Mesendoderm (in vitro differentiated cells): ENCODE results near the gene KRTAP12-1.

Experiments
- DNase-seq: peaks from one replicate; pipeline ENCODE4 v3.0.0; 2013
- H2AK5ac ChIP-seq: 2 replicates; pipeline ENCODE4 v1.6.1; 2013; ENCODE audit warnings: low read length, inconsistent platforms
- H2BK120ac ChIP-seq: 2 replicates; pipeline ENCODE4 v1.6.1; 2013; ENCODE audit warnings: low read depth, mild to moderate bottlenecking, low read length, moderate library complexity, mixed read lengths
- H2BK15ac ChIP-seq: replicated peaks from 2 replicates; pipeline ENCODE4 v1.6.1; 2013; ENCODE audit warnings: low read depth, mild to moderate bottlenecking, moderate library complexity
- H2BK5ac ChIP-seq: 2 replicates; pipeline ENCODE4 v1.6.1; 2013; ENCODE audit warnings: low read length, inconsistent platforms
- H3K18ac ChIP-seq: 2 replicates; pipeline ENCODE4 v1.6.1; 2013; ENCODE audit warnings: mild to moderate bottlenecking, low read length, mixed read lengths
- H3K23ac ChIP-seq: one replicate; pipeline ENCODE4 v1.6.1; 2013; ENCODE audit warnings: low read length
- H3K27ac ChIP-seq: 2 replicates; pipeline ENCODE4 v1.5.1; 2013; ENCODE audit warnings: low read depth, mild to moderate bottlenecking, inconsistent platforms, low read length, moderate library complexity
- H3K27me3 ChIP-seq: 2 replicates; pipeline ENCODE4 v1.6.1; 2013; ENCODE audit warnings: low read length, control low read depth, mild to moderate bottlenecking, inconsistent platforms; ENCODE audit not compliant: insufficient read depth, poor library complexity
- H3K36me3 ChIP-seq: 2 replicates; pipeline ENCODE4 v1.6.1; 2013; ENCODE audit warnings: low read length, inconsistent platforms; ENCODE audit not compliant: control insufficient read depth, insufficient read depth
- H3K4ac ChIP-seq: one replicate; pipeline ENCODE4 v1.6.1; 2013; ENCODE audit warnings: low read depth, mild to moderate bottlenecking, low read length, moderate library complexity
- H3K4me1 ChIP-seq: 2 replicates; pipeline ENCODE4 v1.6.1; 2013; ENCODE audit warnings: low read depth, low read length, inconsistent platforms; ENCODE audit not compliant: control insufficient read depth
- H3K4me2 ChIP-seq: 2 replicates; pipeline ENCODE4 v1.6.1; 2013; ENCODE audit warnings: low read length
- H3K4me3 ChIP-seq: 2 replicates; pipeline ENCODE4 v1.5.1; 2013; ENCODE audit warnings: mild to moderate bottlenecking, low read length
- H3K56ac ChIP-seq: one replicate; pipeline ENCODE4 v1.6.1; 2013; ENCODE audit warnings: low read length
- H3K79me1 ChIP-seq: 2 replicates; pipeline ENCODE4 v1.6.1; 2013; ENCODE audit warnings: low read length, inconsistent platforms
- H3K79me2 ChIP-seq: 2 replicates; pipeline ENCODE4 v1.6.1; 2013; ENCODE audit warnings: mild to moderate bottlenecking, low read length; ENCODE audit not compliant: control insufficient read depth, insufficient read depth
- H3K9ac ChIP-seq: 2 replicates; pipeline ENCODE4 v1.6.1; 2013; ENCODE audit warnings: low read length, inconsistent platforms
- H4K5ac ChIP-seq: one replicate; pipeline ENCODE4 v1.6.1; 2013; ENCODE audit warnings: low read length
- H4K8ac ChIP-seq: one replicate; pipeline ENCODE4 v1.6.1; 2013; ENCODE audit warnings: low read depth, mild to moderate bottlenecking, control low read depth, low read length, moderate library complexity
- WGBS: extraction: QIAGEN DNeasy Blood & Tissue Kit; methylation state at CpG from one replicate; pipeline ENCODE4 v1.1.7; 2013; ENCODE audit warnings: low lambda C conversion rate, missing lambda C conversion rate; ENCODE audit not compliant: insufficient coverage; ENCODE audit errors: extremely low coverage; 5-methylcytosine and 5-hydroxymethylcytosine counted together

KRTAP12-1 gene

DNA sequence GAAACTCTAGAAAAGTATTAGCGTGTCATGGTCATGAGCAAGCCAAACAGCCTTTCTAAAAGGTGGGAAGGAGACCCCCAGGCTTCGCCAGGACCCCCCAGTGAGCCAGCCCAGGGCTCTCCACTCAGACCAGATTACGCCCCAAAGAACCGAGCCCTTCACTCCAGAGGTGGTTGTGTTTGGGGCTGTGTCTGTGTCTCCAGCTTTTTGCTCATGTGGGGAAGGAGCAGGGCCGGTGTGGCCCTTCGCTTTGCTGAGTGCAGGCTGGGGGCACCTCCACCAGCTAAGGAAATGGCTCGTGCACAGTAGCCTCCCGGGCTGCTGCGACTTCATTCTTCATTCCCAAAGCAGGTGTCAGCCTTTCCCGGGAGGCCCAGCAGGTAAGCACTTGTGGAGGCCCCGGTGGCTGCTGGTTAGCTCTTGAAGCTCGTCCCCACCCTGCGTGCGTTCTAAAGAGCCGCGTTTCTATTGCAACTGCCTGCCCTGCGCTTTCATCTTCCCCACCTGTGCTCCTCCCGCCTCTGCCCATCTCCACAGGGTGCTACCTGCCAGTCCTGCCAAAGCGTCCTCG is 28.9 kb upstream of the KRTAP12-1 start:
- no peak overlapping the region for H2BK15ac ChIP-seq
- H3K79me2 ChIP-seq: no peaks in the 10 kb centered on the region
- peaks cover 25% of the 10 kb centered on the region for H3K4me1 ChIP-seq
- peak overlapping the region; percentile 60 for H3K9ac ChIP-seq
- H3K79me1 ChIP-seq: peaks cover 3% of the 10 kb centered on the region
- no peak overlapping the region for H3K18ac ChIP-seq
- no peak overlapping the region for H2BK5ac ChIP-seq
- H3K27me3 ChIP-seq: no peaks in the 10 kb centered on the region
- H3K27ac ChIP-seq: peak overlapping the region; percentile 48
- H2AK5ac ChIP-seq: no peak overlapping the region
- no peak overlapping the region for H4K5ac ChIP-seq
- no peak overlapping the region for H2BK120ac ChIP-seq
- no CpG with 5 or more reads among the region's 20 CpGs for WGBS
- peak overlapping the region; percentile 85 for H3K56ac ChIP-seq
- H3K4ac ChIP-seq: peak overlapping the region; percentile 1
- no peaks in the 10 kb centered on the region for H3K36me3 ChIP-seq
- H3K4me2 ChIP-seq: peak overlapping the region; percentile 66
- H4K8ac ChIP-seq: no peak overlapping the region
- DNase-seq: peak; percentile 75
- H3K4me3 ChIP-seq: peak overlapping the region; percentile 9
- H3K23ac ChIP-seq: no peak overlapping the region

GRCh38 chr21:44710294-44710665 is 28.3 kb upstream of the KRTAP12-1 start:
- no peak overlapping the region for H3K27ac ChIP-seq
- H3K27me3 ChIP-seq: no peaks in the 10 kb centered on the region
- no peak overlapping the region for H4K8ac ChIP-seq
- peak overlapping the region; percentile 44 for H3K56ac ChIP-seq
- H4K5ac ChIP-seq: no peak overlapping the region
- DNase-seq: no peak
- no peak overlapping the region for H3K23ac ChIP-seq
- no peak overlapping the region for H3K4me3 ChIP-seq
- H2BK5ac ChIP-seq: no peak overlapping the region
- H3K18ac ChIP-seq: peak overlapping the region; percentile 2
- H2BK120ac ChIP-seq: no peak overlapping the region
- no peaks in the 10 kb centered on the region for H3K79me2 ChIP-seq
- H3K4ac ChIP-seq: no peak overlapping the region
- H3K4me1 ChIP-seq: peaks cover 25% of the 10 kb centered on the region
- no CpG with 5 or more reads among the region's 17 CpGs for WGBS
- no peaks in the 10 kb centered on the region for H3K36me3 ChIP-seq
- H3K4me2 ChIP-seq: peak overlapping the region; percentile 66
- no peak overlapping the region for H2AK5ac ChIP-seq
- H2BK15ac ChIP-seq: no peak overlapping the region
- peaks cover 3% of the 10 kb centered on the region for H3K79me1 ChIP-seq
- peak overlapping the region; percentile 73 for H3K9ac ChIP-seq

GRCh38 chr21:44709426-44710293 is 27.7 kb upstream of the KRTAP12-1 start:
- H3K79me2 ChIP-seq: no peaks in the 10 kb centered on the region
- peaks cover 3% of the 10 kb centered on the region for H3K79me1 ChIP-seq
- no peak overlapping the region for H2BK15ac ChIP-seq
- H3K4me1 ChIP-seq: peaks cover 21% of the 10 kb centered on the region
- H3K4ac ChIP-seq: no peak overlapping the region
- H3K27me3 ChIP-seq: no peaks in the 10 kb centered on the region
- H2AK5ac ChIP-seq: no peak overlapping the region
- peak overlapping the region; percentile 86 for H3K56ac ChIP-seq
- H3K9ac ChIP-seq: peak overlapping the region; percentile 73
- no peak for DNase-seq
- H4K5ac ChIP-seq: no peak overlapping the region
- peak overlapping the region; percentile 5 for H2BK120ac ChIP-seq
- H4K8ac ChIP-seq: no peak overlapping the region
- no peak overlapping the region for H3K23ac ChIP-seq
- peak overlapping the region; percentile 57 for H3K4me2 ChIP-seq
- H3K18ac ChIP-seq: peak overlapping the region; percentile 31
- no CpG with 5 or more reads among the region's 45 CpGs for WGBS
- peak overlapping the region; percentile 4 for H2BK5ac ChIP-seq
- H3K36me3 ChIP-seq: no peaks in the 10 kb centered on the region
- no peak overlapping the region for H3K4me3 ChIP-seq
- H3K27ac ChIP-seq: no peak overlapping the region

- peaks cover 21% of the 10 kb centered on the region for H3K4me1 ChIP-seq
Measured at GRCh38 chr21:44708866-44709425, 27.0 kb upstream of the KRTAP12-1 start.

DNA sequence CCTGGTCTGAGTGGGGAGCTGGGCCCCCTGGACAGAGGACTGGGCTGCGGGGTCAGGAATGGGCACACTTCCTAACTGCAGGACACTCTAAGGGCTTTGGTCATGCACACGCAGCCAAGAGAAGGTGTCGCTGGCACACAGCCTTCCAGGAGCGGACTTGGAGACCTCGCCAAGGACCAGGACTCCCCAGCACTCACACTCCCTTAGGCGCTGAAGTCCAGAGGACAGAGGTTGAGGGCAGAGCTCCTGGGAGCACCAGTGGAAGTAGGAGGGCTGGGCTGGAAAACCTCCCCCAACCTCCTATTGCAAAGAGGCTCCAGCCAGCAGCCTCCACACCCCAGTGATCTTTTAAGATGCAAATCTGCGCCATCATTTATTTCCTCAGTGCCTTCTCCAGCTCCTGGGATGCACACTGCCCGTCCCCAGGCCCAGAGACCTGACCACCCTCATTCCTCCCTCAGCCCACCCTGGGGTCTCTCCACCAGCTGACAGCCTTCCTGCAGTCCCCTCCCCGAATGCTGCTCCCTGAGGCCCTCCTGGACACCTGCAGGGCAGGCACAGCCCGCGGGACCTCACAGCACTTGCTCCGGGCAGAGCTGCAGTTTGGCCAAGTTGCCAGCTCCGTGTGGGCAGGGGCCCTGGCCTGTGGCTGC is 26.4 kb upstream of the KRTAP12-1 start:
- Histone ChIP-seq H3K4ac (peak overlapping the region; percentile 64), H3K9ac (peak overlapping the region; percentile 73), H3K36me3 (no peaks in the 10 kb centered on the region), H2BK5ac (peak overlapping the region; percentile 92), H4K8ac (no peak overlapping the region), H3K4me2 (peak overlapping the region; percentile 51), H2BK15ac (no peak overlapping the region), H3K27me3 (no peaks in the 10 kb centered on the region), H3K23ac (peak overlapping the region; percentile 90), H3K4me3 (no peak overlapping the region), H2AK5ac (peak overlapping the region; percentile 54), H3K79me1 (peaks cover 3% of the 10 kb centered on the region), H3K18ac (peak overlapping the region; percentile 46), H4K5ac (no peak overlapping the region), H3K79me2 (peaks cover 4% of the 10 kb centered on the region), H2BK120ac (peak overlapping the region; percentile 16), H3K4me1 (peaks cover 24% of the 10 kb centered on the region), H3K56ac (peak overlapping the region; percentile 86), H3K27ac (peak overlapping the region; percentile 59)
- WGBS: no CpG with 5 or more reads among the region's 13 CpGs
- DNase-seq: peak; percentile 59

More at GRCh38 chr21:44708866-44709425, 27.0 kb upstream of the KRTAP12-1 start:
- Histone ChIP-seq H3K9ac (peak overlapping the region; percentile 73), H2AK5ac (peak overlapping the region; percentile 54), H4K5ac (no peak overlapping the region), H3K79me2 (peaks cover under 1% of the 10 kb centered on the region), H3K4ac (peak overlapping the region; percentile 64), H3K36me3 (no peaks in the 10 kb centered on the region), H2BK15ac (no peak overlapping the region), H3K79me1 (peaks cover 3% of the 10 kb centered on the region), H3K27me3 (no peaks in the 10 kb centered on the region), H2BK120ac (peak overlapping the region; percentile 32), H3K56ac (peak overlapping the region; percentile 86), H3K4me3 (no peak overlapping the region), H2BK5ac (peak overlapping the region; percentile 68), H3K27ac (no peak overlapping the region), H4K8ac (no peak overlapping the region), H3K23ac (peak overlapping the region; percentile 90), H3K4me2 (peak overlapping the region; percentile 57), H3K18ac (peak overlapping the region; percentile 31)
- DNase-seq: no peak
- WGBS: no CpG with 5 or more reads among the region's 25 CpGs
